Thoracic aorta (tissue), 2 donors: ENCODE measurements around the gene NMNAT2. TPM values are rescaled to one million over a fixed set of nuclear protein-coding genes. Genes with fewer than 3 reads are reported as not detected.
"Not testable (repeated sequence)": the region's sequence is repeated elsewhere in the genome, so short reads cannot be mapped to it uniquely, and the experiment has no call there.

Experiments
- ATAC-seq: fragments of 150-250 bp; one replicate; pipeline ENCODE4 v1.8.0; 2017; ENCODE audit warnings: low read depth; ENCODE audit not compliant: insufficient number of reproducible peaks, low FRiP score
- DNase-seq: peaks from one replicate; pipeline ENCODE4 v3.0.0-alpha.2; 2020; ENCODE audit warnings: low spot score
- H3K27ac ChIP-seq, 2 donors: fragments of 200-600 bp; sonication (generic); 1 replicate in 1 of 2; 2 replicates in 1 of 2; pipeline ENCODE4 v1.5.1; 2016; ENCODE audit warnings: mild to moderate bottlenecking in 2 of 2, moderate library complexity in 2 of 2
- H3K27me3 ChIP-seq: fragments of 200-600 bp; sonication (generic); replicated peaks from 2 replicates; pipeline ENCODE4 v1.6.0; 2016; ENCODE audit warnings: mild to moderate bottlenecking; ENCODE audit not compliant: insufficient read depth
- H3K36me3 ChIP-seq: fragments of 200-600 bp; sonication (generic); one replicate; pipeline ENCODE4 v1.5.1; 2016
- H3K4me1 ChIP-seq, 2 donors: fragments of 200-600 bp; sonication (generic); 1 replicate in 1 of 2; 2 replicates in 1 of 2; pipeline versions ENCODE4 v1.5.1 to v1.6.0; 2016; ENCODE audit warnings: low read depth in 2 of 2, mild to moderate bottlenecking in 1 of 2; ENCODE audit not compliant: control insufficient read depth in 1 of 2
- H3K4me3 ChIP-seq: fragments of 200-600 bp; sonication (generic); 2 replicates; pipeline ENCODE4 v1.5.1; 2016; ENCODE audit warnings: mild to moderate bottlenecking
- H3K9me3 ChIP-seq: fragments of 200-600 bp; sonication (generic); 2 replicates; pipeline ENCODE4 v1.5.1; 2016
- CTCF ChIP-seq: fragments of 200-600 bp; sonication (generic); IDR thresholded peaks from one replicate; pipeline ENCODE4 v1.5.1; 2019; ENCODE audit warnings: antibody characterized with exemption
- total RNA-seq, 2 donors: library from RNA; depleted of rRNA; stranded (reverse); fragments of >200 nt; gene quantifications; one replicate each; pipeline versions ENCODE4 v1.1.0 to v1.2.3, GENCODE V29; 2016

Gene NMNAT2
- total RNA-seq, 2 donors from 2014 or later, result 0.68 to 1.1 TPM

- DNase-seq, result no peak
- Histone ChIP-seq H3K27me3 (no peaks in the 10 kb centered on the region), H3K36me3 (no peaks in the 10 kb centered on the region), H3K4me1 (no peaks in the 10 kb centered on the region), H3K4me3 (no peak overlapping the region), H3K27ac (no peak overlapping the region), H3K9me3 (no peaks in the 10 kb centered on the region)
- ATAC-seq, result no peak
- no peak for TF ChIP-seq CTCF
Measured at GRCh38 chr1:183411091-183411490, 7.1 kb downstream of the NMNAT2 start.

GRCh38 chr1:183407961-183408360 lies 10.2 kb downstream of the NMNAT2 start:
- no peaks in the 10 kb centered on the region for H3K4me1 ChIP-seq
- no peaks in the 10 kb centered on the region for H3K9me3 ChIP-seq
- H3K4me3 ChIP-seq, result no peak overlapping the region
- no peaks in the 10 kb centered on the region for H3K27me3 ChIP-seq
- DNase-seq (no peak), ATAC-seq (no peak)
- no peak for TF ChIP-seq CTCF
- H3K36me3 ChIP-seq, result no peaks in the 10 kb centered on the region
- H3K27ac ChIP-seq, result no peak overlapping the region

- H3K27ac ChIP-seq, result no peak overlapping the region
- no peaks in the 10 kb centered on the region for H3K9me3 ChIP-seq
- ATAC-seq (no peak), DNase-seq (no peak)
- no peak overlapping the region for H3K4me3 ChIP-seq
- H3K4me1 ChIP-seq, result no peaks in the 10 kb centered on the region
- no peaks in the 10 kb centered on the region for H3K36me3 ChIP-seq
- no peaks in the 10 kb centered on the region for H3K27me3 ChIP-seq
- TF ChIP-seq CTCF, result no peak
Measured at GRCh38 chr1:183407474-183407873, 10.7 kb downstream of the NMNAT2 start.

GRCh38 chr1:183404476-183404875 lies 13.7 kb downstream of the NMNAT2 start:
- no peak overlapping the region for H3K4me3 ChIP-seq
- DNase-seq (no peak), ATAC-seq (no peak)
- H3K27ac ChIP-seq, result no peak overlapping the region
- H3K36me3 ChIP-seq, result no peaks in the 10 kb centered on the region
- TF ChIP-seq CTCF, result no peak
- H3K27me3 ChIP-seq, result no peaks in the 10 kb centered on the region
- H3K9me3 ChIP-seq, result no peaks in the 10 kb centered on the region
- H3K4me1 ChIP-seq, result no peaks in the 10 kb centered on the region

- Histone ChIP-seq H3K9me3 (no peaks in the 10 kb centered on the region), H3K27me3 (no peaks in the 10 kb centered on the region), H3K4me1 (no peaks in the 10 kb centered on the region), H3K36me3 (no peaks in the 10 kb centered on the region), H3K4me3 (no peak overlapping the region), H3K27ac (no peak overlapping the region)
- DNase-seq, result no peak
- no peak for TF ChIP-seq CTCF
- no peak for ATAC-seq
Measured at GRCh38 chr1:183403498-183403897, 14.7 kb downstream of the NMNAT2 start.

- H3K36me3 ChIP-seq, H3K27ac ChIP-seq, H3K4me1 ChIP-seq, H3K27me3 ChIP-seq, H3K4me3 ChIP-seq, DNase-seq, ATAC-seq, H3K9me3 ChIP-seq: not testable (repeated sequence)
Measured at GRCh38 chr1:183401565-183401964, 16.6 kb downstream of the NMNAT2 start.
